Measurements from ENCODE around the gene CD99.

DNA sequence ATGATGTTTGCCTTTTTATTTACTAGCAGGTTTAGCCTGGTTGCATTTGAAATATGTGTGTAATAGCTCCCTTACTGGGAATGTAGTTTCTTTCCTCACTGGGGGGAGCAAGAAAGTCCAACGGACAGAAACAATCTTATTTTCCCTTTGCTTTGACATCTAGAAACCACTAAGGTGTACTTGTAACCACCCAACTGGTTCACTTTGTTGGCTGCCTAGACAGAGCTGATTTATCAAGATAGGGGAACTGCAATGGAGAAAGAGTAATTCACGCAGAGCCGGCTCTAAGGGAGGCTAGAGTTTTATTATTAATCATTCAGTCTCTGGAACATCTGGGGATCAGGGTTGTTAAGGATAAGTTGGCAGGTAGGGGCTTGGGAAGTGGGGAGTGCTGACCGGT lies 91.1 kb downstream of the CD99 start:
- TF ChIP-seq, protein P1, sequence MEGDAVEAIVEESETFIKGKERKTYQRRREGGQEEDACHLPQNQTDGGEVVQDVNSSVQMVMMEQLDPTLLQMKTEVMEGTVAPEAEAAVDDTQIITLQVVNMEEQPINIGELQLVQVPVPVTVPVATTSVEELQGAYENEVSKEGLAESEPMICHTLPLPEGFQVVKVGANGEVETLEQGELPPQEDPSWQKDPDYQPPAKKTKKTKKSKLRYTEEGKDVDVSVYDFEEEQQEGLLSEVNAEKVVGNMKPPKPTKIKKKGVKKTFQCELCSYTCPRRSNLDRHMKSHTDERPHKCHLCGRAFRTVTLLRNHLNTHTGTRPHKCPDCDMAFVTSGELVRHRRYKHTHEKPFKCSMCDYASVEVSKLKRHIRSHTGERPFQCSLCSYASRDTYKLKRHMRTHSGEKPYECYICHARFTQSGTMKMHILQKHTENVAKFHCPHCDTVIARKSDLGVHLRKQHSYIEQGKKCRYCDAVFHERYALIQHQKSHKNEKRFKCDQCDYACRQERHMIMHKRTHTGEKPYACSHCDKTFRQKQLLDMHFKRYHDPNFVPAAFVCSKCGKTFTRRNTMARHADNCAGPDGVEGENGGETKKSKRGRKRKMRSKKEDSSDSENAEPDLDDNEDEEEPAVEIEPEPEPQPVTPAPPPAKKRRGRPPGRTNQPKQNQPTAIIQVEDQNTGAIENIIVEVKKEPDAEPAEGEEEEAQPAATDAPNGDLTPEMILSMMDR (IDR thresholded peaks at IDR 0.05), result no peak
- no peak for TF ChIP-seq POLR2A (IDR thresholded peaks at IDR 0.05)
